ENCODE measurements around the gene NRP2. TPM values are rescaled to one million over a fixed set of nuclear protein-coding genes. Genes with fewer than 3 reads are reported as not detected.

NRP2 gene
- total and polyA plus RNA-seq, 2 experiments from 2014 or later: 61.0 to 79.2 TPM

GRCh38 chr2:205659922-205660321 is 22.4 kb upstream of the NRP2 start:
- Histone ChIP-seq H3K4me3 (no peak overlapping the region), H3K4me1 (ENCODE audit: insufficient read depth) (no peaks in the 10 kb centered on the region), H2AFZ (no peak overlapping the region), H3K4me2 (no peak overlapping the region), H3K36me3 (replicated peaks; ENCODE audit: insufficient read depth, low read depth) (no peaks in the 10 kb centered on the region), H3K9me3 (ENCODE audit: low read depth) (no peaks in the 10 kb centered on the region), H4K20me1 (ENCODE audit: insufficient read depth, poor library complexity, severe bottlenecking) (no peaks in the 10 kb centered on the region), H3K79me2 (no peaks in the 10 kb centered on the region), H3K9me2 (replicated peaks; ENCODE audit: insufficient read depth) (no peaks in the 10 kb centered on the region), H3K27me3 (no peaks in the 10 kb centered on the region), H3K27ac (no peak overlapping the region)
- TF ChIP-seq EZH2phosphoT487 (IDR thresholded peaks at IDR 0.05; ENCODE audit: low read depth, severe bottlenecking, unreplicated experiment) (no peak), EZH2 (IDR thresholded peaks at IDR 0.05; ENCODE audit: borderline replicate concordance) (no peak)
- TF ChIP-seq, protein P1, sequence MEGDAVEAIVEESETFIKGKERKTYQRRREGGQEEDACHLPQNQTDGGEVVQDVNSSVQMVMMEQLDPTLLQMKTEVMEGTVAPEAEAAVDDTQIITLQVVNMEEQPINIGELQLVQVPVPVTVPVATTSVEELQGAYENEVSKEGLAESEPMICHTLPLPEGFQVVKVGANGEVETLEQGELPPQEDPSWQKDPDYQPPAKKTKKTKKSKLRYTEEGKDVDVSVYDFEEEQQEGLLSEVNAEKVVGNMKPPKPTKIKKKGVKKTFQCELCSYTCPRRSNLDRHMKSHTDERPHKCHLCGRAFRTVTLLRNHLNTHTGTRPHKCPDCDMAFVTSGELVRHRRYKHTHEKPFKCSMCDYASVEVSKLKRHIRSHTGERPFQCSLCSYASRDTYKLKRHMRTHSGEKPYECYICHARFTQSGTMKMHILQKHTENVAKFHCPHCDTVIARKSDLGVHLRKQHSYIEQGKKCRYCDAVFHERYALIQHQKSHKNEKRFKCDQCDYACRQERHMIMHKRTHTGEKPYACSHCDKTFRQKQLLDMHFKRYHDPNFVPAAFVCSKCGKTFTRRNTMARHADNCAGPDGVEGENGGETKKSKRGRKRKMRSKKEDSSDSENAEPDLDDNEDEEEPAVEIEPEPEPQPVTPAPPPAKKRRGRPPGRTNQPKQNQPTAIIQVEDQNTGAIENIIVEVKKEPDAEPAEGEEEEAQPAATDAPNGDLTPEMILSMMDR (IDR thresholded peaks at IDR 0.05; ENCODE audit: poor library complexity): no peak
- no peak for DNase-seq (ENCODE audit: low spot score)
- WGBS (ENCODE audit: low lambda C conversion rate, missing lambda C conversion rate): 69% methylated on average over 8 of the region's 8 CpGs

- no peak overlapping the region for H3K4me3 ChIP-seq
- H2AFZ ChIP-seq: no peak overlapping the region
- no peaks in the 10 kb centered on the region for H3K79me2 ChIP-seq
- no peaks in the 10 kb centered on the region for H3K36me3 ChIP-seq (replicated peaks; ENCODE audit: insufficient read depth, low read depth)
- no peaks in the 10 kb centered on the region for H3K27me3 ChIP-seq
- no peaks in the 10 kb centered on the region for H3K9me3 ChIP-seq (ENCODE audit: low read depth)
- no peak overlapping the region for H3K27ac ChIP-seq
- TF ChIP-seq EZH2phosphoT487 (IDR thresholded peaks at IDR 0.05; ENCODE audit: low read depth, severe bottlenecking, unreplicated experiment) (no peak), EZH2 (IDR thresholded peaks at IDR 0.05; ENCODE audit: borderline replicate concordance) (no peak)
- TF ChIP-seq, protein P1 (IDR thresholded peaks at IDR 0.05; ENCODE audit: poor library complexity): no peak
- WGBS (ENCODE audit: low lambda C conversion rate, missing lambda C conversion rate): 69% methylated on average over 8 of the region's 8 CpGs
- no peaks in the 10 kb centered on the region for H3K4me1 ChIP-seq (ENCODE audit: insufficient read depth)
- no peak for DNase-seq (ENCODE audit: low spot score)
- no peaks in the 10 kb centered on the region for H3K9me2 ChIP-seq (replicated peaks; ENCODE audit: insufficient read depth)
- H3K4me2 ChIP-seq: no peak overlapping the region
- no peaks in the 10 kb centered on the region for H4K20me1 ChIP-seq (ENCODE audit: insufficient read depth, poor library complexity, severe bottlenecking)
Observed at GRCh38 chr2:205660521-205661124, 21.7 kb upstream of the NRP2 start.

GRCh38 chr2:205661281-205661680 is 21.0 kb upstream of the NRP2 start:
- 94% methylated on average over 5 of the region's 5 CpGs for WGBS (ENCODE audit: low lambda C conversion rate, missing lambda C conversion rate)
- Histone ChIP-seq H2AFZ (no peak overlapping the region), H3K4me2 (no peak overlapping the region), H3K4me1 (ENCODE audit: insufficient read depth) (no peaks in the 10 kb centered on the region), H3K36me3 (replicated peaks; ENCODE audit: insufficient read depth, low read depth) (no peaks in the 10 kb centered on the region), H3K27ac (no peak overlapping the region), H3K9me2 (replicated peaks; ENCODE audit: insufficient read depth) (no peaks in the 10 kb centered on the region), H4K20me1 (ENCODE audit: insufficient read depth, poor library complexity, severe bottlenecking) (no peaks in the 10 kb centered on the region), H3K27me3 (no peaks in the 10 kb centered on the region), H3K9me3 (ENCODE audit: low read depth) (no peaks in the 10 kb centered on the region), H3K4me3 (no peak overlapping the region), H3K79me2 (no peaks in the 10 kb centered on the region)
- no peak for DNase-seq (ENCODE audit: low spot score)
- TF ChIP-seq EZH2 (IDR thresholded peaks at IDR 0.05; ENCODE audit: borderline replicate concordance) (no peak), EZH2phosphoT487 (IDR thresholded peaks at IDR 0.05; ENCODE audit: low read depth, severe bottlenecking, unreplicated experiment) (no peak)
- TF ChIP-seq, protein P1 (IDR thresholded peaks at IDR 0.05; ENCODE audit: poor library complexity): no peak
